ENCODE results near the gene WDFY4. TPM values are rescaled to one million over a fixed set of nuclear protein-coding genes. Genes with fewer than 3 reads are reported as not detected.

WDFY4 gene
- total and polyA plus RNA-seq, 2 of the 13 experiments (the other 11 are each of a cell fraction or from before 2014, with no cell fraction given) = not detected

DNA sequence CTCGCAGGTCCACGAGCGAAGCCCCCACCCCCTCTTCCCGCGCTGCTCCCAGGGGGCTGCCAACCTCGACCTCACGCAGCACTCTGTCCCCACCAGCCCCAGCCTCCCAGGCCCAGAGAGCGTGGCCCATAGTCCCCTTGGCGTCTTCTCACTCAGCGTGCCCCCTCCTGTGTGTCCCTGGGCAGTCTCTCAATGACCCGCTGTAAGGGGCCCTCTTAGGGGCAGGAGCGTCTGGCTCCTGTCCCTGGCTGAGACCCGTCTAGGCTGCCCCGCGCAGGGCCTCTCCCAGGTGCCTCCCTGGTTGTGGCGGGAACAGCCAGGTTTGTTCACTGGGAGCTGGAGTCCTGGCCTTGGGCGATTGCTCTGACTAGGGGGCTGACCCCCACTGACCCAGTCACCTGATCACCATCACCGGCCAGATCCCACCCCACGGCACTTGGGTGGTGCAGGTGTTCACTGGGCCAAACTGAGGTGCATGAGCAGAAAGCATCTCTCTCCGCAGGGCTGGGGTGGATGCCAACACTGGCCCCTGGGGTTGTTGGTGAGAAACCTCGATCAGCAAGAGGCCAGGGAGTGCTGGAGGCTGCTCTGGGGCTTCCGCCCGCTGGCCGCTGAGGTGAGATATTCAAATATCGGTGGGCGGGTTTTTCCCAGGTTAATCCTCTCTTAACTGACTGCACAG lies 12.6 kb upstream of the WDFY4 start:
- BruUV-seq (replicated peaks) = no TSS peak
- CTCF ChIA-PET (ENCODE audit: low intra/inter-chr PET ratio, low total read pairs) = no interaction called here
- Histone ChIP-seq H3K4me3 (replicated peaks in 1 of 3; ENCODE audit: insufficient read depth in 1 of 3, low read depth in 2 of 3, low read length in 3 of 3) (no peak overlapping the region), H4K20me1 (ENCODE audit: insufficient read depth, low read length) (0 out of 2 replicates have a peak, but pooled peaks cover 2% of the 10 kb centered on the region), H3K36me3 (replicated peaks in 1 of 2; ENCODE audit: control insufficient read depth in 1 of 2, insufficient read depth in 2 of 2, low read length in 2 of 2) (no peaks in the 10 kb centered on the region), H3K9ac (ENCODE audit: insufficient read depth, low read depth, low read length) (no peak overlapping the region), H2AFZ (ENCODE audit: low read length) (no peak overlapping the region), H3K79me2 (ENCODE audit: insufficient read depth, low read length) (no peaks in the 10 kb centered on the region), H3K9me3 (ENCODE audit: low read length) (no peaks in the 10 kb centered on the region), H3K4me1 (ENCODE audit: insufficient read depth, low read length) (no peaks in the 10 kb centered on the region), H3K27me3 (ENCODE audit: control insufficient read depth in 1 of 2, insufficient read depth in 2 of 2, low read length in 2 of 2) (peaks cover 0 to 9% of the 10 kb centered on the region in 2 experiments; a peak in 2 of 5 replicates), H3K4me2 (ENCODE audit: low read depth, low read length) (no peak overlapping the region), H3K27ac (ENCODE audit: extremely low read length, insufficient read depth, low read length) (no peak overlapping the region)
- WGBS (ENCODE audit: low lambda C conversion rate) = 47% methylated on average over 15 of the region's 26 CpGs
- FAIRE-seq (no peak), DNase-seq (ENCODE audit: low spot score) (no peak), ATAC-seq (no peak; the same call in 2 of the 3 replicates)
- POLR2A ChIA-PET = no interaction called here
- intact Hi-C loops (cut with micrococcal nuclease; ENCODE audit: unreplicated experiment) (no loop called here), in situ Hi-C loops (cut with HindIII; ENCODE audit: extremely low pct_ligation_motif_present, low pct_unique_long_range_greater_than_20kb) (loop anchor here (25.0 kb wide), 1 partner anchor 310 kb away; no protein-coding TSS in a partner anchor)
- TF ChIP-seq, protein P1, sequence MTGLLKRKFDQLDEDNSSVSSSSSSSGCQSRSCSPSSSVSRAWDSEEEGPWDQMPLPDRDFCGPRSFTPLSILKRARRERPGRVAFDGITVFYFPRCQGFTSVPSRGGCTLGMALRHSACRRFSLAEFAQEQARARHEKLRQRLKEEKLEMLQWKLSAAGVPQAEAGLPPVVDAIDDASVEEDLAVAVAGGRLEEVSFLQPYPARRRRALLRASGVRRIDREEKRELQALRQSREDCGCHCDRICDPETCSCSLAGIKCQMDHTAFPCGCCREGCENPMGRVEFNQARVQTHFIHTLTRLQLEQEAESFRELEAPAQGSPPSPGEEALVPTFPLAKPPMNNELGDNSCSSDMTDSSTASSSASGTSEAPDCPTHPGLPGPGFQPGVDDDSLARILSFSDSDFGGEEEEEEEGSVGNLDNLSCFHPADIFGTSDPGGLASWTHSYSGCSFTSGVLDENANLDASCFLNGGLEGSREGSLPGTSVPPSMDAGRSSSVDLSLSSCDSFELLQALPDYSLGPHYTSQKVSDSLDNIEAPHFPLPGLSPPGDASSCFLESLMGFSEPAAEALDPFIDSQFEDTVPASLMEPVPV (CRISPR knock-in tag; IDR thresholded peaks at IDR 0.05) = no peak
- TF ChIP-seq KDM2A (CRISPR knock-in tag; IDR thresholded peaks at IDR 0.05; ENCODE audit: borderline replicate concordance, low read depth) (no peak), ZNF792 (CRISPR knock-in tag; IDR thresholded peaks at IDR 0.05) (no peak), SKI (IDR thresholded peaks at IDR 0.05; ENCODE audit: partially characterized antibody) (no peak), ZNF749 (CRISPR knock-in tag; IDR thresholded peaks at IDR 0.05; ENCODE audit: borderline replicate concordance) (no peak)
- TF ChIP-seq, protein P2, sequence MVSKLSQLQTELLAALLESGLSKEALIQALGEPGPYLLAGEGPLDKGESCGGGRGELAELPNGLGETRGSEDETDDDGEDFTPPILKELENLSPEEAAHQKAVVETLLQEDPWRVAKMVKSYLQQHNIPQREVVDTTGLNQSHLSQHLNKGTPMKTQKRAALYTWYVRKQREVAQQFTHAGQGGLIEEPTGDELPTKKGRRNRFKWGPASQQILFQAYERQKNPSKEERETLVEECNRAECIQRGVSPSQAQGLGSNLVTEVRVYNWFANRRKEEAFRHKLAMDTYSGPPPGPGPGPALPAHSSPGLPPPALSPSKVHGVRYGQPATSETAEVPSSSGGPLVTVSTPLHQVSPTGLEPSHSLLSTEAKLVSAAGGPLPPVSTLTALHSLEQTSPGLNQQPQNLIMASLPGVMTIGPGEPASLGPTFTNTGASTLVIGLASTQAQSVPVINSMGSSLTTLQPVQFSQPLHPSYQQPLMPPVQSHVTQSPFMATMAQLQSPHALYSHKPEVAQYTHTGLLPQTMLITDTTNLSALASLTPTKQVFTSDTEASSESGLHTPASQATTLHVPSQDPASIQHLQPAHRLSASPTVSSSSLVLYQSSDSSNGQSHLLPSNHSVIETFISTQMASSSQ (IDR thresholded peaks at IDR 0.05; ENCODE audit: low read depth) = no peak
- TF ChIP-seq, protein P2 (CRISPR knock-in tag; IDR thresholded peaks at IDR 0.05; ENCODE audit: borderline replicate concordance) = no peak
- TF ChIP-seq, protein P3, sequence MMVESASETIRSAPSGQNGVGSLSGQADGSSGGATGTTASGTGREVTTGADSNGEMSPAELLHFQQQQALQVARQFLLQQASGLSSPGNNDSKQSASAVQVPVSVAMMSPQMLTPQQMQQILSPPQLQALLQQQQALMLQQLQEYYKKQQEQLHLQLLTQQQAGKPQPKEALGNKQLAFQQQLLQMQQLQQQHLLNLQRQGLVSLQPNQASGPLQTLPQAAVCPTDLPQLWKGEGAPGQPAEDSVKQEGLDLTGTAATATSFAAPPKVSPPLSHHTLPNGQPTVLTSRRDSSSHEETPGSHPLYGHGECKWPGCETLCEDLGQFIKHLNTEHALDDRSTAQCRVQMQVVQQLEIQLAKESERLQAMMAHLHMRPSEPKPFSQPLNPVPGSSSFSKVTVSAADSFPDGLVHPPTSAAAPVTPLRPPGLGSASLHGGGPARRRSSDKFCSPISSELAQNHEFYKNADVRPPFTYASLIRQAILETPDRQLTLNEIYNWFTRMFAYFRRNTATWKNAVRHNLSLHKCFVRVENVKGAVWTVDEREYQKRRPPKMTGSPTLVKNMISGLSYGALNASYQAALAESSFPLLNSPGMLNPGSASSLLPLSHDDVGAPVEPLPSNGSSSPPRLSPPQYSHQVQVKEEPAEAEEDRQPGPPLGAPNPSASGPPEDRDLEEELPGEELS (CRISPR knock-in tag; IDR thresholded peaks at IDR 0.05) = no peak
- TF ChIP-seq, protein P4, sequence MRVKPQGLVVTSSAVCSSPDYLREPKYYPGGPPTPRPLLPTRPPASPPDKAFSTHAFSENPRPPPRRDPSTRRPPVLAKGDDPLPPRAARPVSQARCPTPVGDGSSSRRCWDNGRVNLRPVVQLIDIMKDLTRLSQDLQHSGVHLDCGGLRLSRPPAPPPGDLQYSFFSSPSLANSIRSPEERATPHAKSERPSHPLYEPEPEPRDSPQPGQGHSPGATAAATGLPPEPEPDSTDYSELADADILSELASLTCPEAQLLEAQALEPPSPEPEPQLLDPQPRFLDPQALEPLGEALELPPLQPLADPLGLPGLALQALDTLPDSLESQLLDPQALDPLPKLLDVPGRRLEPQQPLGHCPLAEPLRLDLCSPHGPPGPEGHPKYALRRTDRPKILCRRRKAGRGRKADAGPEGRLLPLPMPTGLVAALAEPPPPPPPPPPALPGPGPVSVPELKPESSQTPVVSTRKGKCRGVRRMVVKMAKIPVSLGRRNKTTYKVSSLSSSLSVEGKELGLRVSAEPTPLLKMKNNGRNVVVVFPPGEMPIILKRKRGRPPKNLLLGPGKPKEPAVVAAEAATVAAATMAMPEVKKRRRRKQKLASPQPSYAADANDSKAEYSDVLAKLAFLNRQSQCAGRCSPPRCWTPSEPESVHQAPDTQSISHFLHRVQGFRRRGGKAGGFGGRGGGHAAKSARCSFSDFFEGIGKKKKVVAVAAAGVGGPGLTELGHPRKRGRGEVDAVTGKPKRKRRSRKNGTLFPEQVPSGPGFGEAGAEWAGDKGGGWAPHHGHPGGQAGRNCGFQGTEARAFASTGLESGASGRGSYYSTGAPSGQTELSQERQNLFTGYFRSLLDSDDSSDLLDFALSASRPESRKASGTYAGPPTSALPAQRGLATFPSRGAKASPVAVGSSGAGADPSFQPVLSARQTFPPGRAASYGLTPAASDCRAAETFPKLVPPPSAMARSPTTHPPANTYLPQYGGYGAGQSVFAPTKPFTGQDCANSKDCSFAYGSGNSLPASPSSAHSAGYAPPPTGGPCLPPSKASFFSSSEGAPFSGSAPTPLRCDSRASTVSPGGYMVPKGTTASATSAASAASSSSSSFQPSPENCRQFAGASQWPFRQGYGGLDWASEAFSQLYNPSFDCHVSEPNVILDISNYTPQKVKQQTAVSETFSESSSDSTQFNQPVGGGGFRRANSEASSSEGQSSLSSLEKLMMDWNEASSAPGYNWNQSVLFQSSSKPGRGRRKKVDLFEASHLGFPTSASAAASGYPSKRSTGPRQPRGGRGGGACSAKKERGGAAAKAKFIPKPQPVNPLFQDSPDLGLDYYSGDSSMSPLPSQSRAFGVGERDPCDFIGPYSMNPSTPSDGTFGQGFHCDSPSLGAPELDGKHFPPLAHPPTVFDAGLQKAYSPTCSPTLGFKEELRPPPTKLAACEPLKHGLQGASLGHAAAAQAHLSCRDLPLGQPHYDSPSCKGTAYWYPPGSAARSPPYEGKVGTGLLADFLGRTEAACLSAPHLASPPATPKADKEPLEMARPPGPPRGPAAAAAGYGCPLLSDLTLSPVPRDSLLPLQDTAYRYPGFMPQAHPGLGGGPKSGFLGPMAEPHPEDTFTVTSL (CRISPR knock-in tag; IDR thresholded peaks at IDR 0.05; ENCODE audit: borderline replicate concordance) = no peak

All from HepG2 (cell line).